Activated naive CD8-positive, alpha-beta T cell treated with anti-CD3 and anti-CD28 coated beads, Interleukin-2, amount 50 U/mL, for 16 hours (primary cell): ENCODE measurements around the gene MADD.
"Not testable (repeated sequence)": the region's sequence is repeated elsewhere in the genome, so short reads cannot be mapped to it uniquely, and the experiment has no call there.

Experiments used
- DNase-seq: peaks from one replicate; pipeline ENCODE4 v3.0.0-alpha.2; 2020; ENCODE audit warnings: low read depth, low spot score

The MADD gene

GRCh38 chr11:47318166-47318565, 48.2 kb downstream of the MADD start:
- no peak for DNase-seq

- no peak for DNase-seq
Observed at GRCh38 chr11:47324520-47324919, 54.6 kb downstream of the MADD start.

- DNase-seq = no peak
Observed at GRCh38 chr11:47325271-47326041, 55.5 kb downstream of the MADD start.

- no peak for DNase-seq
Observed at GRCh38 chr11:47326198-47326597, 56.3 kb downstream of the MADD start.

- DNase-seq = no peak
Observed at GRCh38 chr11:47327025-47327424, 57.1 kb downstream of the MADD start.

GRCh38 chr11:47327949-47328348, 58.0 kb downstream of the MADD start:
- no peak for DNase-seq

GRCh38 chr11:47328449-47329390, 58.8 kb downstream of the MADD start:
- DNase-seq = no peak

GRCh38 chr11:47329431-47329986, 59.6 kb downstream of the MADD start:
- no peak for DNase-seq

GRCh38 chr11:47329987-47330931, 60.3 kb downstream of the MADD start:
- no peak for DNase-seq

- no peak for DNase-seq
Observed at GRCh38 chr11:47331454-47332302, 61.7 kb downstream of the MADD start.

GRCh38 chr11:47332303-47332711, 62.4 kb downstream of the MADD start:
- DNase-seq = no peak

- no peak for DNase-seq
Observed at GRCh38 chr11:47332791-47333525, 63.0 kb downstream of the MADD start.

GRCh38 chr11:47333526-47333845, 63.6 kb downstream of the MADD start:
- no peak for DNase-seq

- no peak for DNase-seq
Observed at GRCh38 chr11:47333886-47334443, 64.0 kb downstream of the MADD start.

- DNase-seq = not testable (repeated sequence)
Observed at GRCh38 chr11:47334699-47335411, 64.9 kb downstream of the MADD start.

- no peak for DNase-seq
Observed at GRCh38 chr11:47335733-47336132, 65.8 kb downstream of the MADD start.

- DNase-seq = no peak
Observed at GRCh38 chr11:47336595-47336994, 66.7 kb downstream of the MADD start.

- no peak for DNase-seq
Observed at GRCh38 chr11:47337229-47337924, 67.4 kb downstream of the MADD start.
